PFSK-1 (cell line): ENCODE data around the gene MN1.

Experiments
- REST ChIP-seq, 2 experiments: IDR thresholded peaks; 2 replicates each; pipeline versions ENCODE4 v1.6.1 to v1.8.0; 2011 to 2012; ENCODE audit warnings: low read depth in 2 of 2, low read length in 2 of 2, control low read depth in 1 of 2, inconsistent platforms in 1 of 2, mild to moderate bottlenecking in 1 of 2, moderate library complexity in 1 of 2; ENCODE audit not compliant: insufficient read depth in 1 of 2
- TAF1 ChIP-seq: IDR thresholded peaks from 2 replicates; pipeline ENCODE4 v1.6.1; 2012; ENCODE audit warnings: low read length, control low read depth, borderline replicate concordance; ENCODE audit not compliant: insufficient read depth

DNA sequence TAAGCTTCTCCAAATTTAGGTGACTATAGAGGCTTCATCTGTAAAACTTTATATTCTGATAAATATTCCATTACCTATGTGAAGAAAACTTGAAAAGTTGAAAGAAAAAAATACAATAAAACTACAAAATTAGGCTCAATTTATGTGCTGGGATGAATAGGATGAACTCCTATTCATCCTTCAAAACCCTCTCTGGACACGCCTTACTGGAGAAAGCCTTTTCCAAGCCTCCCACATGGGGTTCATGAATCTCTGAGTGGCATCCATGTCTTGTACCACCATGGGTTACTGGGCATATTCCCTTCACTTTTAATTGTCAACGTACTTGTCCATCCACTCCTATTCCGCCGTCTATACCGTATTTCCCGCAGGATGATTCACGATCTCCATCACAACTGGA, 55.7 kb downstream of the MN1 start:
- no peak for TF ChIP-seq TAF1
- no peak for TF ChIP-seq REST (IDR thresholded peaks at IDR 0.05; ENCODE audit: insufficient read depth in 1 of 2, low read depth in 2 of 2, low read length in 2 of 2)
